Epithelial cell of esophagus (primary cell): ENCODE measurements around the gene CENPN.

Experiments
- DNase-seq: peaks from one replicate; pipeline ENCODE4 v3.0.0; 2010; ENCODE audit warnings: low read depth
- H3K4me3 ChIP-seq: 2 replicates; pipeline ENCODE4 v1.5.1; 2011; ENCODE audit warnings: mild to moderate bottlenecking, low read length, control low read depth
- TF ChIP-seq, protein P1 (sequence below): IDR thresholded peaks from 2 replicates; pipeline ENCODE4 v1.5.1; 2011; ENCODE audit warnings: low read depth, mild to moderate bottlenecking, low read length, control low read depth, inconsistent platforms; ENCODE audit not compliant: insufficient read depth; ENCODE audit errors: missing control alignments

The CENPN gene

DNA sequence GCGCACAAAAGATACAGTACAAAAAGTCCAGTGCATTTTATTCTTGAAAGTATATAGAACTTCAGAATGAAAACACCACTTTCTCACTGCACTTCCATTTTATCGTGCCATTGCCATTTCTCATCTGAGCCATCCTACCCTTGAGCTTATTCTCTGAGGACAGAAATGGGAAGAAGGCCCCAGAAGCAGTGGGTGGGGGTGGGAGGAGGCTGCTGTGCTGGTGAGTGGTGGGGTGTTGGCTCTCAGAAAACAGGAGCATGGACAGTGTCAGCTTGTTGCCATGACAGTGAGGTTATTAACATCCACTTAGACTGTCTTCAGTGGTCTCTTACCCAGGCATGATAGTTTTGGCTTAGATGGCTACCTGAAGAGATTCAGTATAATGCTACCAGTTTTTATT lies 33.1 kb downstream of the CENPN start:
- H3K4me3 ChIP-seq, result no peak overlapping the region
- no peak for DNase-seq
- TF ChIP-seq, protein P1, sequence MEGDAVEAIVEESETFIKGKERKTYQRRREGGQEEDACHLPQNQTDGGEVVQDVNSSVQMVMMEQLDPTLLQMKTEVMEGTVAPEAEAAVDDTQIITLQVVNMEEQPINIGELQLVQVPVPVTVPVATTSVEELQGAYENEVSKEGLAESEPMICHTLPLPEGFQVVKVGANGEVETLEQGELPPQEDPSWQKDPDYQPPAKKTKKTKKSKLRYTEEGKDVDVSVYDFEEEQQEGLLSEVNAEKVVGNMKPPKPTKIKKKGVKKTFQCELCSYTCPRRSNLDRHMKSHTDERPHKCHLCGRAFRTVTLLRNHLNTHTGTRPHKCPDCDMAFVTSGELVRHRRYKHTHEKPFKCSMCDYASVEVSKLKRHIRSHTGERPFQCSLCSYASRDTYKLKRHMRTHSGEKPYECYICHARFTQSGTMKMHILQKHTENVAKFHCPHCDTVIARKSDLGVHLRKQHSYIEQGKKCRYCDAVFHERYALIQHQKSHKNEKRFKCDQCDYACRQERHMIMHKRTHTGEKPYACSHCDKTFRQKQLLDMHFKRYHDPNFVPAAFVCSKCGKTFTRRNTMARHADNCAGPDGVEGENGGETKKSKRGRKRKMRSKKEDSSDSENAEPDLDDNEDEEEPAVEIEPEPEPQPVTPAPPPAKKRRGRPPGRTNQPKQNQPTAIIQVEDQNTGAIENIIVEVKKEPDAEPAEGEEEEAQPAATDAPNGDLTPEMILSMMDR, result no peak

DNA sequence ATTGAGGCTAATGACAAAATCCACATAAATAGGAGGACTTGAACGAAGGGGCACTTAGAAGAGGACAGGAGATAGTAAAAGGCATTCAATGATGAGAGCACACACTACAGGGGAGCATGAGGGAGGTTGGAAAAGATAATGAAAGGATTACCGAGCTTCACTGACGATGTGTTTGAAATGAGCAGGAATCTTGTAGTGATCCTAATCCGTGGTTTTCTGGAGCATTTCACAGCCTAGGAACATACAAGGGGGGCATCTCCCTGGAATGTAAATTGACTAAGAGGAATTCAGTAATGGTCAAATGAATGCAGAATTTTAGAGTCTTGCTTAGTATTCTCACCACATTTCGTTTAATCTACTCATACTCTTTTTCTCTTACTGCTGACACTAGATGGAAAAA lies 33.8 kb downstream of the CENPN start:
- no peak for DNase-seq
- H3K4me3 ChIP-seq, result no peak overlapping the region
- TF ChIP-seq, protein P1, result no peak

DNA sequence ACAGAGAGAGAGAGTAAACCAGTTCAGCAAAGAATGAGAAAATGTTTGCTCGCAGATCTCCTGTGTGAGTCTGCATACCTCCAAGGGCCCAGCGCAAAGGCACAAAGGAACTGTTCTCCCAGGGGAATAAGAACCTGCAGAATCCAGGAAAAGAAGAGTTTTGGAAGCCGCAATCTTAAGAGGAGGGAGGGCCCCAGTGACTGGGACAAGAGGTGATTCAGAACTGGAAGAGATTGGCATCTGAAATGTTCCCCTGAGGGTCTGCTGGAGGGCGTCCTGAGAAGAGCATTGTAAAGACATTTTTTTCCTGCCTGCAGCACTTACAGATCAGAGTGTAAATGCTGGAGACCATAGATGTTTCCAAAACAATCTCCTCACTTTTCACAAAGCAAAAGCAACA lies 34.7 kb downstream of the CENPN start:
- H3K4me3 ChIP-seq, result no peak overlapping the region
- TF ChIP-seq, protein P1, result no peak
- no peak for DNase-seq

DNA sequence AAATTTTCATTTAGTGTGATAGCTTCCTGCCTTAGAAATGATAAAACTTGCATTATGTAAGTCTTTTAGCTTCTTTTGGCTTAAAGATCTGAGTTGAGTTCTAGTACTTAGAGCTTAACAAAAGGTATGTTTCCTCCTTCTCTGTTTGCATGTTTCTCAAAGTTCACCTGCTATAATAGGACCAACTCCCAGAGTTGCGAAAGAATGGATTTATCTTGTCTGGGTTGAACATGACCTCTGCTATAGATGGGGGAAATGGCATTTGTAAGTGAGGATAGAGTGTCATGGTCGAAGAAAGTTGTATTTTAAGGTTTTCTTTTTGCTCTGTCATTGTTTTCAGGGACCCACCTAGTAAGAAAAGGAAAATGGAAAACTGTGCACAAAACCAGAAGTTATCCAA lies 35.8 kb downstream of the CENPN start:
- no peak for DNase-seq
- TF ChIP-seq, protein P1, result no peak
- H3K4me3 ChIP-seq, result no peak overlapping the region

DNA sequence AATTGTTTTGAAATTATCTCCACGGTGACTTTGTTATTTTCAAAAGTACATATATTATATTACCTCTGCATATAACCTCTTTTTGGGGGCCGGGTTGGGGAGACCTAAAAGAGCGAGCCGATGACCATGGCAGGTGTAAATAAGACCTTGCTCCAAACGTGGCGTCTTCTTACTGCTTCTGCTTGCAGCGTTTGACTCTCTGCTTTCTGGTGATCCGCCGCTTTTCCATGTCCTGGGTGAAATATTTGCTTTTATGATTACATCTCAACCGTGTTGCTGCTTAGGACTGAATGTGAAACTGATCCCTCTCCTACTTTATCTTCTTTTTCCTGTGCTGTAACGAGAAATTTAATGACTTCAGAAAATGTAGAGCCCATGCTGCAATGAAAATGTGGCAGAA lies 46.7 kb downstream of the CENPN start:
- DNase-seq, result no peak
- H3K4me3 ChIP-seq, result no peak overlapping the region
- TF ChIP-seq, protein P1, result no peak

DNA sequence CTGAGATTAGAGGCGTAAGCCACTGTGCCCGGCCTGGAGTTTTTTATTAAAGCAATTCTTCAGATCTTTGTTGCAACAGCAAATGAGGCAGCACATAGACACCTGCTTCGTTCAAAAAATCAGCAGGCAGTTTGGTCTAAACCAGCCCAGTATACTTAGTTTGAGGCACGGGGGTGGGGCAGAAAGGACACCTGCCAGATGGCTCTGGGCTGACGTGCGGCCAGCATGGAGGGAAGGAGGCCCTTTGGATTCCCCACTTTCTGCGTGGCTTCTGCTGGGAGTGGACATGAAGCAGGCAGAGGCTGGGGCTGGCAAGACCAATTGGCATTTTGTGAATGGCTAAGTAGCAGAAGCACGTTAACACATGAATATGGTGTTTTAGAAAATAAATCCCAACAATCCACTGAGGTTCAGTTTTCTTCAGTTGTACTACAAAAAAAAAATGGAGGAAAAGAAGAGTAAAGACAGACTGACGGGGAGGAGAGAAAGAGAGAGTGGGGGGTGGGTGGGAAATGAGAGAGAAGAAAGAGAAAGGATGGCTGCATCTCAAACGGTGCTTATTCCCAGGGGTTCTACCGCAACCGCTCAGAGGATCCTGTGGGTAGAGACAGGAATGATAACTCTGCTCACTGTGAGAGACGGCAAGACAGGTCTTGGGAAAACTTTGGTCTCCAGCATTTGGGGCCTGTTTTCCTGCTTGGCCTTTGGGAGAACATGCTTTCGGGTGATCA lies 53.7 kb downstream of the CENPN start:
- H3K4me3 ChIP-seq, result no peak overlapping the region
- TF ChIP-seq, protein P1, result no peak
- DNase-seq, result no peak

DNA sequence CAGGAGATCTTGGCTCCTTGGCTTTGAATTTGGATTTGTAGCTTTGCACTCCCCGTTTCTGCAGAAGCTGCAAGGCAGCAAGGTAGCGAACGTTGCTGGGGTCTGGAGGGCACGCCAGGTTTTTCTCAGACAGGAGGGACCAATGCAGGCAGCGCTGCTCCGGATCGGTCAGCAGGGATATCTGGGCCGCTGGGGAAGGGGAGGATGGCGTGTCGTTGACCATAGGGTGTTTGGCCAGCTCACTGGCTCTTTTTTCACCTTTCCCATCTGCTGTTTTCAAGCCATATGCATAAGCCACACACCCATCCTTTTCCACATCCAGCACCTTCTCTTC lies 54.3 kb downstream of the CENPN start:
- no peak for DNase-seq
- TF ChIP-seq, protein P1, result no peak
- H3K4me3 ChIP-seq, result no peak overlapping the region
